22Rv1 (cell line): ENCODE data around the gene WDR33.

ENCODE experiments used
- CTCF ChIP-seq: fragments of 450-650 bp; IDR thresholded peaks from 2 replicates; pipeline ENCODE4 v1.5.1; 2017; ENCODE audit warnings: mild to moderate bottlenecking
- ZFX ChIP-seq: fragments of 450-650 bp; IDR thresholded peaks from 2 replicates; pipeline ENCODE4 v1.6.1; 2017; ENCODE audit warnings: antibody characterized with exemption, borderline replicate concordance

GRCh38 chr2:127695491-127696472, 115.2 kb downstream of the WDR33 start:
- no peak for TF ChIP-seq ZFX
- no peak for TF ChIP-seq CTCF
